GM12874 (cell line): ENCODE results near the gene TBCB.

Experiments used
- TF ChIP-seq, protein P1 (sequence below): IDR thresholded peaks from 2 replicates; pipeline ENCODE4 v1.5.1; 2011; ENCODE audit warnings: low read depth, mild to moderate bottlenecking, control low read depth, low read length, moderate library complexity; ENCODE audit not compliant: insufficient read depth

Gene TBCB

DNA sequence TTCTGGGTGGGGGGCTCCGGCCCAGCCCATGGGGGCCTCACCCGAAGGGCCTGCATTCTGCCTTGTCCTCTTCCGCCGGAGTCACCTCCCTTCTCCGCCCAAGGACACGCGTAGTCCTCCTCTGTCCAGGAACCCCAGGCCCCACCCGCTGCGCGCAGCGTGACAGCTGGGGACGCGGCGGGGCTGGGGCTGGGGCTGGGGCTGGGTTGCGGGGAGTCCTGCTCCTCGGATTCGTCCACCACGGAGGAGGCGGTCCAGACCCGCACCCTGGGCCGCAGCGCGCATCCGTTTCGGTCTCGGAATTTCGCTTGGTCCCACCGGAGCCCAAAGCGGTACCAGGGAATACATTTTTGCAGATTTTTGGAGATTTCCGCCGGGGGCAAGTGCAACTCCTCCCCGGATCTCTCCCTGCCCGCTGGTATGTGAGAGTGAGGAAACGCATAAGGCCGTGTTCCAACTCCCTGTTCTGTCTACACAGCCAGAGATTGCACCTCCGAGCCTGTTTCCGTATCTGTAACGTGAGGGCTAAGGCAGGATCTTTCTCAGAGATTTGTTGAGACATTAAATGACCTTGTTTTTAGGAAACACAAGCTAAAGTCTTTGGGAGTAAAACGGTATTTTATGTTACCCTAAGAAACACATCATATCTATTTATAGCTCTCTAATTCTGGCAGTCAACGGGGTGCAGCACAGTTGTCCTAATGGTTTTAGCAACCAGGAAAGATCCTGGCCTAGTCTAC is 37.3 kb downstream of the TBCB start, which contains the start of gene COX7A1:
COX7A1 (minus strand) TSS at position 96 of the 740 bp plus-strand sequence; CDS start at position 56, 40 bp downstream.
- TF ChIP-seq, protein P1, sequence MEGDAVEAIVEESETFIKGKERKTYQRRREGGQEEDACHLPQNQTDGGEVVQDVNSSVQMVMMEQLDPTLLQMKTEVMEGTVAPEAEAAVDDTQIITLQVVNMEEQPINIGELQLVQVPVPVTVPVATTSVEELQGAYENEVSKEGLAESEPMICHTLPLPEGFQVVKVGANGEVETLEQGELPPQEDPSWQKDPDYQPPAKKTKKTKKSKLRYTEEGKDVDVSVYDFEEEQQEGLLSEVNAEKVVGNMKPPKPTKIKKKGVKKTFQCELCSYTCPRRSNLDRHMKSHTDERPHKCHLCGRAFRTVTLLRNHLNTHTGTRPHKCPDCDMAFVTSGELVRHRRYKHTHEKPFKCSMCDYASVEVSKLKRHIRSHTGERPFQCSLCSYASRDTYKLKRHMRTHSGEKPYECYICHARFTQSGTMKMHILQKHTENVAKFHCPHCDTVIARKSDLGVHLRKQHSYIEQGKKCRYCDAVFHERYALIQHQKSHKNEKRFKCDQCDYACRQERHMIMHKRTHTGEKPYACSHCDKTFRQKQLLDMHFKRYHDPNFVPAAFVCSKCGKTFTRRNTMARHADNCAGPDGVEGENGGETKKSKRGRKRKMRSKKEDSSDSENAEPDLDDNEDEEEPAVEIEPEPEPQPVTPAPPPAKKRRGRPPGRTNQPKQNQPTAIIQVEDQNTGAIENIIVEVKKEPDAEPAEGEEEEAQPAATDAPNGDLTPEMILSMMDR, result no peak

DNA sequence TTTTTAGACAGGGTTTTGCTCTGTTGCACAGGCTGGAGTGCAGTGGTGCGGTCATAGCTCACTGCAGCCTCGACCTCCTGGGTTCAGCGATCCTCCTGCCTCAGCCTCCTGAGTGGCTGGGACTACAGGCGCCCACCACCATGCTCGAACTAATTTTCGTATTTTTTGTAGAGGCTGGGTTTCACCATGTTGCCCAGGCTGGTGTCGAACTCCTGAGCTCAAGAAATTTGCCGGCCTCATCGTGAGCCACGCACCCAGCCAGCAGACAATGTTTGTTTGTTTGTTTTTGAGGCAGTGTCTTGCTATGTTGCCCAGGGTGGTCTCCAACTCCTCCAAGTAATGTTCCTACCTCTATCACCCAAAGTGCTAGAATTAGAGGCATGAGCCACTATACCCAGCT is 37.9 kb downstream of the TBCB start:
- TF ChIP-seq, protein P1, result no peak

DNA sequence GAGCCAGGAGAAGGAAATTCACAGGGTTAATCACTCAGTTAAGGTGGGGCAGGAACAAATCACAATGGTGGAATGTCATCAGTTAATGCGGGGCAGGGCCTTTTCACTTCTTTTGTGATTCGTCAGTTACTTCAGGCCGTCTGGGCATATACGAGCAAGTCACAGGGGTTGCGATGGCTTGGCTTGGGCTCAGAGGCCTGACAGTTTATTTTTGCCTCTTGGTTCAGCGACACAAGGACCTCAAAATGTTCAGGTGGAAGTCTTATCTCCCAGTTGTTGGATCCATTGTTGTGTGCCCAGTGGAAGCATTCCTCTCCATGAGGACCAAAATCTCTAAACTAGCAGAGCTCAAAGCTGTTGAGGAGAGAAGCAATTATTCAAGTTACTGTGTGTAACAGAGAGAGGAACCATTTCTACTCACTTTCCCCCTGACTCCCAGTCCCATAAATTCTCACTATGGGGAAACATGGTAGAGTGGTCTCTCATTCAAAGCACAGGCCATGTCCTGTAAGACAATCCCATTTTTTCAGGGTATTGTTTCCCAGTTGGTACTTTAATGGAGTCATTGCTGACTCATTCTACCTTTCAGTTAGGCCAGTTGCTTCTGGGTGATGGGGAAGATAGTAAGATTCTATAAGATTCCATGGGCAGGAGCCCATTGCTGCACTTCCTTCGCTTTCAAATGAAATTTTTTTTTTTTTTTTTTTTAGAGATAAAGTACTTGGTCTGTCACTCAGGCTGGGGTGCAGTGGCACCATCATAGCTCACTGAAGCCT is 45.7 kb downstream of the TBCB start:
- TF ChIP-seq, protein P1, result no peak

DNA sequence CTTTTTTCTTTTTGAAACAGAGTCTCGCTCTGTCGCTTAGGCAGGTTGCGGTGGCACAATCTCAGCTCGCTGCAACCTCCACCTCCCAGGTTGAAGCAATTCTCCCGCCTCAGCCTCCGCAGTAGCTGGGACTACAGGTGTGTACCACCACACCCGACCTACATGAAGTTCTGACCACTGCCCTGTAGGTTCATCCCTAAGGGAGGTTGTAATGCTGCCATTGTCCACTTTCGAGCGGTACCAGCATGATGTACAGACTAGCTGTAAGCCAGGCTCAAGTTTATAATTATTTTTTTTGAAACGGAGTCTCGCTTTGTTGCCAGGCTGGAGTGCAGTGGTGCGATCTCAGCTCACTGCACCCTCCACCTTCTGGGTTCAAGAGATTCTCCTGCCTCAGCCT is 48.5 kb downstream of the TBCB start:
- TF ChIP-seq, protein P1, result no peak

DNA sequence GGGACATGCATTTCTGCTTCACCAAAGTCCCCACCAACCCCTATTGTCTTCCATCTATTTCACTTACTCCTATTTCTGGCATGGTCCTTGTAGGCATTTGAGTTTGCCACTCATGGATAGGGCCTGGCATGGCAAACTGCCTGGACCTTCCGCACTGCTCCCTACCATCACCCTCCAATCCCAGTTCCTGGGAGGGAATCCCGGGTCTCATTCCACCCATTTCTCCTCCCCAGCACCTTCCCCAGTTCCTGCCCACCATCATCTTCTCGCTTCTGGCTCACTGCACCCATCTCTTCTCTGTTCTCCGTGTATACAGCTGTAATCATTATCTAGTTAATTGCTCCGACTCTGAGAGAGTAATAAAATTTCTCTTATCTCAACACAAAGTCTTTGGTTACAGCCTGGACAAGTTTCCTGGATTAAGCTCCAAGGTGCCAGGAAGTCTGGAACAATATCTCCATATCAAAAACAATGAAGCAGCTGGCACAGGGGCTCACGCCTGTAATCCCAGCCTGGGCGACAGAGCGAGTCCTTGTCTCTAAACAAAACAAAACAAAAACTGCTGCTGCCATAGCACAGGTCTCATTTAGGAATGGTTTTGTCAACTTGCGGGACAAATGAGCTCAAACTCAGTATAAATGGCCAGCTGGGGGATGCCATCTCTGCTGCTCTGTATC is 54.0 kb downstream of the TBCB start:
- TF ChIP-seq, protein P1, result no peak

DNA sequence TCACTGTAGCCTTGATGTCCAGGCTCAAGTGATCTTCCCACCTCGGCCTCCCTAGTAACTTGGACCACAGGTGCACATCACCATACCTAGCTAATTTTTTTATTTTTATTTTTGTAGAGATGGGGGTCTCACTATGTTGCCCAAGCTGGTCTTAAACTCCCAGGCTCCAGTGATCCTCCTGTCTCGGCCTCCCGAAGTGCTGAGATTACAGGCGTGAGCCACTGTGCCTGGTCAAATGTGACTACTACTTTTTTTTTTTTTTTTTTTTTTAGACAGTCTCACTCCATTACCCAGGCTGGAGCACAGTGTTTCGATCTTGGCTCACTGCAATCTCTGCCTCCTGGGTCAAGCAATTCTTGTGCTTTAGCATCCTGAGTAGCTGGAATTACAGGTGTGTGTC is 57.6 kb downstream of the TBCB start:
- TF ChIP-seq, protein P1, result no peak
